Activated CD4-positive, alpha-beta T cell treated with anti-CD3 and anti-CD28 coated beads, Interleukin-2, Interleukin-6, amounts not matched to agents 100 ng/mL and 50 ng/mL, durations not matched to agents 16 hours and 8 hours (primary cell): Measurements from ENCODE around the gene CCDC126.
A peak's percentile ranks its signal among the peaks of the same experiment; 100 is the strongest.
"Not testable (repeated sequence)": the region's sequence is repeated elsewhere in the genome, so short reads cannot be mapped to it uniquely, and the experiment has no call there.

Source experiments
- DNase-seq: peaks from one replicate; pipeline ENCODE4 v3.0.0-alpha.2; 2020

The CCDC126 gene

GRCh38 chr7:23633417-23633816 lies 36.2 kb downstream of the CCDC126 start:
- no peak for DNase-seq

- no peak for DNase-seq
Measured at GRCh38 chr7:23645822-23646221, 48.6 kb downstream of the CCDC126 start.

- DNase-seq, result no peak
Measured at GRCh38 chr7:23653942-23654341, 56.8 kb downstream of the CCDC126 start.

- DNase-seq, result no peak
Measured at GRCh38 chr7:23654508-23654907, 57.3 kb downstream of the CCDC126 start.

- DNase-seq, result no peak
Measured at GRCh38 chr7:23655433-23655832, 58.3 kb downstream of the CCDC126 start.

GRCh38 chr7:23658831-23659427 lies 61.7 kb downstream of the CCDC126 start:
- no peak for DNase-seq

- DNase-seq, result no peak
Measured at GRCh38 chr7:23661385-23661784, 64.2 kb downstream of the CCDC126 start.

GRCh38 chr7:23662124-23662983 lies 65.2 kb downstream of the CCDC126 start:
- DNase-seq, result no peak

GRCh38 chr7:23662984-23663313 lies 65.8 kb downstream of the CCDC126 start:
- DNase-seq, result no peak

- no peak for DNase-seq
Measured at GRCh38 chr7:23664122-23664521, 66.9 kb downstream of the CCDC126 start.

- DNase-seq, result no peak
Measured at GRCh38 chr7:23672033-23672432, 74.9 kb downstream of the CCDC126 start.

GRCh38 chr7:23679898-23680413 lies 82.8 kb downstream of the CCDC126 start, which contains the start of gene FAM221A:
Gene FAM221A (plus strand): TSS chr7:23680199. CDS start chr7:23680219, 20 bp downstream.
- DNase-seq, result peak; percentile 87

GRCh38 chr7:23680414-23681405 lies 83.5 kb downstream of the CCDC126 start:
- DNase-seq, result peak; percentile 60

GRCh38 chr7:23684041-23684440 lies 86.9 kb downstream of the CCDC126 start:
- DNase-seq, result not testable (repeated sequence)

- no peak for DNase-seq
Measured at GRCh38 chr7:23685731-23686130, 88.5 kb downstream of the CCDC126 start.

GRCh38 chr7:23687011-23687410 lies 89.8 kb downstream of the CCDC126 start:
- no peak for DNase-seq

GRCh38 chr7:23689165-23689564 lies 92.0 kb downstream of the CCDC126 start:
- DNase-seq, result no peak

- no peak for DNase-seq
Measured at GRCh38 chr7:23691320-23691719, 94.1 kb downstream of the CCDC126 start.

- no peak for DNase-seq
Measured at GRCh38 chr7:23693224-23693623, 96.0 kb downstream of the CCDC126 start.
